GM23248 (cell line): Measurements from ENCODE around the gene DNAJC30. TPM values are rescaled to one million over a fixed set of nuclear protein-coding genes. Genes with fewer than 3 reads are reported as not detected.
A peak's percentile ranks its signal among the peaks of the same experiment; 100 is the strongest.

ENCODE experiments used
- DNase-seq: peaks from one replicate; pipeline ENCODE4 v3.0.0-alpha.2; 2015
- H2AFZ ChIP-seq: fragments of 200-600 bp; sonication (generic); 2 replicates; pipeline ENCODE4 v1.6.1; 2016; ENCODE audit warnings: antibody characterized with exemption
- H3F3A ChIP-seq: fragments of 200-600 bp; sonication (generic); 2 replicates; pipeline ENCODE4 v1.6.1; 2016; ENCODE audit warnings: mild to moderate bottlenecking, antibody characterized with exemption, mixed run types; ENCODE audit not compliant: insufficient read depth
- H3K27ac ChIP-seq: fragments of 200-600 bp; sonication (generic); 2 replicates; pipeline ENCODE4 v1.5.1; 2016; ENCODE audit warnings: mild to moderate bottlenecking
- H3K27me3 ChIP-seq: fragments of 200-600 bp; sonication (generic); replicated peaks from 2 replicates; pipeline ENCODE4 v1.6.1; 2016; ENCODE audit warnings: mild to moderate bottlenecking; ENCODE audit not compliant: insufficient read depth
- H3K36me3 ChIP-seq: fragments of 200-600 bp; sonication (generic); 2 replicates; pipeline ENCODE4 v1.6.1; 2016; ENCODE audit warnings: low read depth, mild to moderate bottlenecking
- H3K4me1 ChIP-seq: fragments of 200-600 bp; sonication (generic); 2 replicates; pipeline ENCODE4 v1.6.1; 2016; ENCODE audit warnings: mild to moderate bottlenecking; ENCODE audit not compliant: insufficient read depth
- H3K4me2 ChIP-seq: fragments of 200-600 bp; sonication (generic); one replicate; pipeline ENCODE4 v1.6.1; 2016; ENCODE audit warnings: mild to moderate bottlenecking; ENCODE audit not compliant: unreplicated experiment
- H3K4me3 ChIP-seq: fragments of 200-600 bp; sonication (generic); 2 replicates; pipeline ENCODE4 v1.5.1; 2016; ENCODE audit warnings: mild to moderate bottlenecking
- H3K79me2 ChIP-seq: fragments of 200-600 bp; sonication (generic); 2 replicates; pipeline ENCODE4 v1.6.1; 2016; ENCODE audit warnings: mild to moderate bottlenecking; ENCODE audit not compliant: insufficient read depth
- H3K9ac ChIP-seq: fragments of 200-600 bp; sonication (generic); 2 replicates; pipeline ENCODE4 v1.6.1; 2016; ENCODE audit warnings: mild to moderate bottlenecking
- H3K9me2 ChIP-seq: fragments of 200-600 bp; sonication (generic); 2 replicates; pipeline ENCODE4 v1.6.1; 2016; ENCODE audit warnings: mixed run types, mild to moderate bottlenecking, moderate library complexity; ENCODE audit not compliant: insufficient read depth
- H3K9me3 ChIP-seq: fragments of 200-600 bp; sonication (generic); one replicate; pipeline ENCODE4 v1.6.1; 2017; ENCODE audit warnings: low read depth
- H4K20me1 ChIP-seq: fragments of 200-600 bp; sonication (generic); 2 replicates; pipeline ENCODE4 v1.6.0; 2016; ENCODE audit not compliant: insufficient read depth
- EZH2 ChIP-seq: fragments of 200-600 bp; sonication (generic); IDR thresholded peaks from 2 replicates; pipeline ENCODE4 v1.6.1; 2018; ENCODE audit warnings: antibody characterized with exemption, mild to moderate bottlenecking; ENCODE audit not compliant: insufficient read depth, poor library complexity, severe bottlenecking
- EZH2phosphoT487 ChIP-seq: fragments of 200-600 bp; sonication (generic); IDR thresholded peaks from 2 replicates; pipeline ENCODE4 v1.6.1; 2018; ENCODE audit warnings: antibody characterized with exemption, moderate library complexity, mild to moderate bottlenecking, low read depth; ENCODE audit not compliant: insufficient read depth
- WGBS, 2 experiments: methylation state at CpG; one replicate each; pipeline ENCODE4 v1.1.6; 2015 to 2017; ENCODE audit warnings: low lambda C conversion rate in 2 of 2, low coverage in 1 of 2; ENCODE audit errors: missing lambda C conversion rate in 2 of 2; 5-methylcytosine and 5-hydroxymethylcytosine counted together
- in situ Hi-C: fragments of 300-500 bp; cut with MboI; formaldehyde crosslinking; loops from 2 replicates; pipeline ENCODE4 v1.15.0; 2020
- polyA plus RNA-seq: library from polyadenylated mRNA; unstranded; fragments of >200 nt; fragmentation: Nextera tagmentation; extraction: Ambion mirVana; gene quantifications from 2 replicates; pipeline ENCODE4 v1.2.1, GENCODE V29; 2016
- total RNA-seq: library from RNA; depleted of rRNA; stranded (reverse); fragments of >200 nt; shearing (Covaris generic); gene quantifications from 2 replicates; pipeline ENCODE4 v1.2.3, GENCODE V29; 2014

Gene DNAJC30
- total and polyA plus RNA-seq, 2 experiments from 2014 or later = 5.2 to 12.7 TPM

GRCh38 chr7:73669288-73669701 lies 14.0 kb downstream of the DNAJC30 start:
- in situ Hi-C loops = no loop called here
- Histone ChIP-seq H3K79me2 (no peaks in the 10 kb centered on the region), H3K36me3 (no peaks in the 10 kb centered on the region), H3K9ac (no peak overlapping the region), H3K27me3 (no peaks in the 10 kb centered on the region; the same call in 1 of the 2 replicates), H3K27ac (no peak overlapping the region), H3K9me2 (no peaks in the 10 kb centered on the region), H3F3A (no peaks in the 10 kb centered on the region), H3K4me3 (no peak overlapping the region), H3K4me1 (no peaks in the 10 kb centered on the region), H3K9me3 (no peaks in the 10 kb centered on the region), H2AFZ (no peak overlapping the region), H3K4me2 (peak overlapping the region; percentile 86), H4K20me1 (no peaks in the 10 kb centered on the region)
- TF ChIP-seq EZH2phosphoT487 = no peak
- TF ChIP-seq EZH2 = no peak
- 86 to 88% methylated on average over 15 to 19 of the region's 19 CpGs for WGBS, 2 experiments
- DNase-seq = no peak

- Histone ChIP-seq H3F3A (no peaks in the 10 kb centered on the region), H3K27ac (no peak overlapping the region), H3K9me3 (no peaks in the 10 kb centered on the region), H3K27me3 (no peaks in the 10 kb centered on the region; the same call in 1 of the 2 replicates), H3K9me2 (no peaks in the 10 kb centered on the region), H3K79me2 (no peaks in the 10 kb centered on the region), H2AFZ (peak overlapping the region; percentile 67), H3K4me3 (peak overlapping the region; percentile 76), H3K4me1 (no peaks in the 10 kb centered on the region), H3K36me3 (no peaks in the 10 kb centered on the region), H3K4me2 (peak overlapping the region; percentile 86), H3K9ac (peak overlapping the region; percentile 75), H4K20me1 (no peaks in the 10 kb centered on the region)
- in situ Hi-C loops = no loop called here
- WGBS, 2 experiments = 45 to 67% methylated on average over 3 to 5 of the region's 5 CpGs
- no peak for TF ChIP-seq EZH2
- TF ChIP-seq EZH2phosphoT487 = no peak
- no peak for DNase-seq
Observed at GRCh38 chr7:73668886-73669230, 14.4 kb downstream of the DNAJC30 start.

GRCh38 chr7:73668103-73668885 lies 15.0 kb downstream of the DNAJC30 start:
- no peaks in the 10 kb centered on the region for H3K9me2 ChIP-seq
- WGBS, 2 experiments = 1 to 5% methylated on average over 12 to 48 of the region's 52 CpGs
- H3K27ac ChIP-seq = no peak overlapping the region
- H3K4me1 ChIP-seq = no peaks in the 10 kb centered on the region
- H3K4me3 ChIP-seq = peak overlapping the region; percentile 76
- H3K79me2 ChIP-seq = no peaks in the 10 kb centered on the region
- H3K36me3 ChIP-seq = no peaks in the 10 kb centered on the region
- in situ Hi-C loops = no loop called here
- H3F3A ChIP-seq = no peaks in the 10 kb centered on the region
- H3K9me3 ChIP-seq = no peaks in the 10 kb centered on the region
- TF ChIP-seq EZH2 (no peak), EZH2phosphoT487 (no peak)
- H4K20me1 ChIP-seq = no peaks in the 10 kb centered on the region
- peak overlapping the region; percentile 86 for H3K4me2 ChIP-seq
- H3K9ac ChIP-seq = peak overlapping the region; percentile 75
- H3K27me3 ChIP-seq = no peaks in the 10 kb centered on the region; the same call in 1 of the 2 replicates
- peak; percentile 27 for DNase-seq
- H2AFZ ChIP-seq = peak overlapping the region; percentile 67

- WGBS, 2 experiments = 3 to 8% methylated on average over 28 to 62 of the region's 79 CpGs
- DNase-seq = peak; percentile 94
- H3K4me3 ChIP-seq = peak within 1 kb of the TSS; percentile 76
- no peaks in the 10 kb centered on the region for H4K20me1 ChIP-seq
- H3K27me3 ChIP-seq = no peaks in the 10 kb centered on the region; the same call in 1 of the 2 replicates
- H3K4me1 ChIP-seq = no peaks in the 10 kb centered on the region
- H3F3A ChIP-seq = no peaks in the 10 kb centered on the region
- H3K4me2 ChIP-seq = peak within 1 kb of the TSS; percentile 86
- no peak within 1 kb of the TSS for H3K27ac ChIP-seq
- H3K9me2 ChIP-seq = no peaks in the 10 kb centered on the region
- TF ChIP-seq EZH2 = no peak
- TF ChIP-seq EZH2phosphoT487 = no peak
- H3K9me3 ChIP-seq = no peaks in the 10 kb centered on the region
- H3K79me2 ChIP-seq = no peaks in the 10 kb centered on the region
- peak within 1 kb of the TSS; percentile 67 for H2AFZ ChIP-seq
- H3K36me3 ChIP-seq = no peaks in the 10 kb centered on the region
- in situ Hi-C loops = no loop called here
- H3K9ac ChIP-seq = peak within 1 kb of the TSS; percentile 75
Observed at GRCh38 chr7:73667344-73668102, 15.7 kb downstream of the DNAJC30 start, which contains the start of gene VPS37D. TSS of gene VPS37D (plus strand) at chr7:73667831. CDS start at chr7:73667959, 128 bp downstream.
